ENCODE data around the gene REXO2. TPM values are rescaled to one million over a fixed set of nuclear protein-coding genes. Genes with fewer than 3 reads are reported as not detected.

The REXO2 gene
- total RNA-seq, 4 donors from 2014 or later: 97.8 to 177 (median 119) TPM

- no peak for TF ChIP-seq POLR2AphosphoS5 (IDR thresholded peaks at IDR 0.05)
- TF ChIP-seq, protein P1, sequence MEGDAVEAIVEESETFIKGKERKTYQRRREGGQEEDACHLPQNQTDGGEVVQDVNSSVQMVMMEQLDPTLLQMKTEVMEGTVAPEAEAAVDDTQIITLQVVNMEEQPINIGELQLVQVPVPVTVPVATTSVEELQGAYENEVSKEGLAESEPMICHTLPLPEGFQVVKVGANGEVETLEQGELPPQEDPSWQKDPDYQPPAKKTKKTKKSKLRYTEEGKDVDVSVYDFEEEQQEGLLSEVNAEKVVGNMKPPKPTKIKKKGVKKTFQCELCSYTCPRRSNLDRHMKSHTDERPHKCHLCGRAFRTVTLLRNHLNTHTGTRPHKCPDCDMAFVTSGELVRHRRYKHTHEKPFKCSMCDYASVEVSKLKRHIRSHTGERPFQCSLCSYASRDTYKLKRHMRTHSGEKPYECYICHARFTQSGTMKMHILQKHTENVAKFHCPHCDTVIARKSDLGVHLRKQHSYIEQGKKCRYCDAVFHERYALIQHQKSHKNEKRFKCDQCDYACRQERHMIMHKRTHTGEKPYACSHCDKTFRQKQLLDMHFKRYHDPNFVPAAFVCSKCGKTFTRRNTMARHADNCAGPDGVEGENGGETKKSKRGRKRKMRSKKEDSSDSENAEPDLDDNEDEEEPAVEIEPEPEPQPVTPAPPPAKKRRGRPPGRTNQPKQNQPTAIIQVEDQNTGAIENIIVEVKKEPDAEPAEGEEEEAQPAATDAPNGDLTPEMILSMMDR (IDR thresholded peaks at IDR 0.05): no peak
- TF ChIP-seq EP300 (IDR thresholded peaks at IDR 0.05): no peak
- TF ChIP-seq POLR2A (IDR thresholded peaks at IDR 0.05): no peak
- WGBS, 2 donors (ENCODE audit: low coverage in 1 of 2): 4 to 23% methylated on average over 2 of the region's 2 CpGs
- Histone ChIP-seq H3K27me3 (no peaks in the 10 kb centered on the region), H3K36me3 (no peaks in the 10 kb centered on the region), H3K4me1 (peaks cover 0 to 13% (median 0%) of the 10 kb centered on the region in 3 donors), H3K4me3 (no peak overlapping the region), H3K27ac (no peak overlapping the region), H3K9me3 (no peaks in the 10 kb centered on the region)
- no peak for ATAC-seq
Observed at GRCh38 chr11:114478001-114478410, 38.7 kb downstream of the REXO2 start.

GRCh38 chr11:114478768-114479167, 39.5 kb downstream of the REXO2 start:
- Histone ChIP-seq H3K4me1 (peaks cover 0 to 13% (median 0%) of the 10 kb centered on the region in 3 donors), H3K36me3 (no peaks in the 10 kb centered on the region), H3K4me3 (no peak overlapping the region), H3K27me3 (no peaks in the 10 kb centered on the region), H3K9me3 (no peaks in the 10 kb centered on the region), H3K27ac (no peak overlapping the region)
- ATAC-seq: no peak
- TF ChIP-seq, protein P1 (IDR thresholded peaks at IDR 0.05): no peak
- TF ChIP-seq EP300 (IDR thresholded peaks at IDR 0.05) (no peak), POLR2A (IDR thresholded peaks at IDR 0.05) (no peak), POLR2AphosphoS5 (IDR thresholded peaks at IDR 0.05) (no peak)
- WGBS, 2 donors (ENCODE audit: low coverage in 1 of 2): 58 to 64% methylated on average over 3 to 4 of the region's 4 CpGs

DNA sequence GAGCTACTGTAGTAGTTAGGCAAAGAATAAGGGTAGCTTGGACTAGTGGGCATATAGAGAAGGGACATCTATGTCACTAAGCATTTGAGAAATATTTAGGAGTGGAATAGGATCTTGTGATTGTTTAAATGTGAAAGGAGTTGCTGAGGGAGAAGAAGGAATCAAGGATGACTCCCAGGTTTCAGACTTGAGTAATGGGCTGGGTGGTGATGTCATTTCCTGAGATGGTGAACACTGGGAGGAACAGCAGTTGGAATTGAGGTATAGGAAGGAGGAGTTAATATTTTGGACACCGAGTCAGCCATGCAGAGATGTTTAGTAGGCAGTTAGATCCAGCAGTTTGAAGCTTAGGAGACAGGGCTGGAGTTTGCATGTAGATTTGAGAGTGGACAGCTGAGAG, 40.1 kb downstream of the REXO2 start:
- no peaks in the 10 kb centered on the region for H3K36me3 ChIP-seq
- no peak for TF ChIP-seq POLR2A (IDR thresholded peaks at IDR 0.05)
- no peak for TF ChIP-seq POLR2AphosphoS5 (IDR thresholded peaks at IDR 0.05)
- TF ChIP-seq EP300 (IDR thresholded peaks at IDR 0.05): no peak
- TF ChIP-seq, protein P1 (IDR thresholded peaks at IDR 0.05): no peak
- no peaks in the 10 kb centered on the region for H3K27me3 ChIP-seq
- 75 to 80% methylated on average over 1 of the region's 1 CpG for WGBS, 2 donors (ENCODE audit: low coverage in 1 of 2)
- no peaks in the 10 kb centered on the region for H3K9me3 ChIP-seq
- H3K27ac ChIP-seq: no peak overlapping the region
- no peak overlapping the region for H3K4me3 ChIP-seq
- peaks cover 0 to 13% (median 0%) of the 10 kb centered on the region in 3 donors for H3K4me1 ChIP-seq
- no peak for ATAC-seq

DNA sequence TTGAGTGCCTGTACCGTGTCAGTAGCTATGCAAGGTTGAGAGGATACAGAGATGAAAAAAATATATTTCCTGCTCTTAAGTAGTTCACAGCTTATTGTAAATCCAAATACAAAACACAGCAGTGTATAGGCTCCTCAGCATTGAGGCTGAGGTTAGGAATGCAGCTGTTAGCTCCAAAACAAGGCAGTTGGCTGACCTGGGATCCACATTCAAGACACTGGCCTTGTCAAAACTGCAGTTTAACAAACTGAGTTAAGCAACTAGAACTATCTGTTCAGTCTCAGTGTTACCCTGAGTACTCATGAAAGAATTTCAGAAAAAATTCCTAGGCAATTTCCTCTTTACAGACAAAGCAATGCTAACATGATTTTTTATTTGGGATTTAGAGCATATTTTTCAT, 42.8 kb downstream of the REXO2 start:
- no peak for ATAC-seq
- H3K27ac ChIP-seq: no peak overlapping the region
- H3K36me3 ChIP-seq: no peaks in the 10 kb centered on the region
- TF ChIP-seq POLR2A (IDR thresholded peaks at IDR 0.05) (no peak), POLR2AphosphoS5 (IDR thresholded peaks at IDR 0.05) (no peak), EP300 (IDR thresholded peaks at IDR 0.05) (no peak)
- no peaks in the 10 kb centered on the region for H3K27me3 ChIP-seq
- no peak overlapping the region for H3K4me3 ChIP-seq
- WGBS, 2 donors (ENCODE audit: low coverage in 1 of 2): 20 to 38% methylated on average over 1 of the region's 1 CpG
- H3K9me3 ChIP-seq: no peaks in the 10 kb centered on the region
- H3K4me1 ChIP-seq: peaks cover 0 to 13% (median 0%) of the 10 kb centered on the region in 3 donors

DNA sequence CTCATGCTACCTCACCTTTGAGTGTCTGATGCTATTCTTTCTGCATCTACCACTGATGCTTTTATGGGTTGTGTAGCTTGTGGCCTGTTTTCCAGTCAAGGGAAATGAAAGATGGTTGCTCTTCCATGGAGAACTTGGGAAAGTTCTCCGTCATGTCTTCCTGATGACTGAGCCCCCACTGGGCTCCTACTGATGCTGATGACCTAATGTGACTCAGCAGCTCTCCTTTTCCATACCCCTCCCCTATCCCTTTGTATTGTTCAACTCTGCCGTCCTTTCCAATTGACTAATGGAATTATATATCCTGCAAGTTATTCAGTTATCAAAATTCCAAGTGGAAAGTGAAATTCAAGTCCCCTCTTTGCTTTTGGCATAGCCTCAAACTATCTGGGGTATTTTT, 44.7 kb downstream of the REXO2 start:
- Histone ChIP-seq H3K36me3 (no peaks in the 10 kb centered on the region), H3K4me1 (peaks cover 0 to 3% (median 0%) of the 10 kb centered on the region in 3 donors), H3K4me3 (no peak overlapping the region), H3K27me3 (no peaks in the 10 kb centered on the region), H3K27ac (no peak overlapping the region), H3K9me3 (no peaks in the 10 kb centered on the region)
- no peak for ATAC-seq
- TF ChIP-seq, protein P1 (IDR thresholded peaks at IDR 0.05): no peak
- TF ChIP-seq POLR2AphosphoS5 (IDR thresholded peaks at IDR 0.05): no peak
- no peak for TF ChIP-seq POLR2A (IDR thresholded peaks at IDR 0.05)
- no peak for TF ChIP-seq EP300 (IDR thresholded peaks at IDR 0.05)
- 78% methylated on average over 1 of the region's 2 CpGs; no CpG with 5 or more reads in 1 of the 2 donors for WGBS, 2 donors (ENCODE audit: low coverage in 1 of 2)

Measured in gastroesophageal sphincter (tissue), 4 donors.